Measurements from ENCODE around the gene TECPR1. TPM values are rescaled to one million over a fixed set of nuclear protein-coding genes. Genes with fewer than 3 reads are reported as not detected.

The TECPR1 gene
- total RNA-seq, 2 donors from 2014 or later, result 31.4 to 62.7 TPM

- Histone ChIP-seq H3K27ac (no peak overlapping the region), H3K4me3 (no peak overlapping the region), H3K27me3 (replicated peaks; ENCODE audit: insufficient read depth) (no peaks in the 10 kb centered on the region), H3K9me3 (no peaks in the 10 kb centered on the region), H3K4me1 (replicated peaks) (no peaks in the 10 kb centered on the region), H3K36me3 (no peaks in the 10 kb centered on the region)
- DNase-seq (ENCODE audit: low spot score), result no peak
- WGBS, result 97% methylated on average over 4 of the region's 4 CpGs
- intact Hi-C loops (cut with DNase I), result no loop called here
- TF ChIP-seq POLR2AphosphoS5 (IDR thresholded peaks at IDR 0.05) (no peak), POLR2A (IDR thresholded peaks at IDR 0.05) (no peak), CTCF (IDR thresholded peaks at IDR 0.05) (no peak)
Measured at GRCh38 chr7:98238076-98238475, 14.0 kb downstream of the TECPR1 start.

- intact Hi-C loops (cut with DNase I), result no loop called here
- H3K4me1 ChIP-seq (replicated peaks), result no peaks in the 10 kb centered on the region
- WGBS, result 91% methylated on average over 25 of the region's 25 CpGs
- no peak for TF ChIP-seq POLR2AphosphoS5 (IDR thresholded peaks at IDR 0.05)
- no peak for TF ChIP-seq CTCF (IDR thresholded peaks at IDR 0.05)
- TF ChIP-seq POLR2A (IDR thresholded peaks at IDR 0.05), result no peak
- H3K36me3 ChIP-seq, result no peaks in the 10 kb centered on the region
- no peak overlapping the region for H3K27ac ChIP-seq
- no peak for DNase-seq (ENCODE audit: low spot score)
- no peaks in the 10 kb centered on the region for H3K27me3 ChIP-seq (replicated peaks; ENCODE audit: insufficient read depth)
- H3K9me3 ChIP-seq, result no peaks in the 10 kb centered on the region
- no peak overlapping the region for H3K4me3 ChIP-seq
Measured at GRCh38 chr7:98236355-98237185, 15.5 kb downstream of the TECPR1 start.

- no peak for TF ChIP-seq POLR2A (IDR thresholded peaks at IDR 0.05)
- TF ChIP-seq CTCF (IDR thresholded peaks at IDR 0.05), result no peak
- TF ChIP-seq POLR2AphosphoS5 (IDR thresholded peaks at IDR 0.05), result no peak
- Histone ChIP-seq H3K36me3 (no peaks in the 10 kb centered on the region), H3K4me3 (no peak overlapping the region), H3K27me3 (replicated peaks; ENCODE audit: insufficient read depth) (no peaks in the 10 kb centered on the region), H3K4me1 (replicated peaks) (no peaks in the 10 kb centered on the region), H3K9me3 (no peaks in the 10 kb centered on the region), H3K27ac (no peak overlapping the region)
- intact Hi-C loops (cut with DNase I), result no loop called here
- 89% methylated on average over 11 of the region's 11 CpGs for WGBS
- DNase-seq (ENCODE audit: low spot score), result no peak
Measured at GRCh38 chr7:98235901-98236300, 16.1 kb downstream of the TECPR1 start.

GRCh38 chr7:98234429-98235147 lies 17.4 kb downstream of the TECPR1 start:
- H3K27ac ChIP-seq, result no peak overlapping the region
- TF ChIP-seq CTCF (IDR thresholded peaks at IDR 0.05) (no peak), POLR2AphosphoS5 (IDR thresholded peaks at IDR 0.05) (no peak), POLR2A (IDR thresholded peaks at IDR 0.05) (no peak)
- H3K4me3 ChIP-seq, result no peak overlapping the region
- DNase-seq (ENCODE audit: low spot score), result no peak
- no peaks in the 10 kb centered on the region for H3K9me3 ChIP-seq
- intact Hi-C loops (cut with DNase I), result no loop called here
- 95% methylated on average over 10 of the region's 10 CpGs for WGBS
- no peaks in the 10 kb centered on the region for H3K27me3 ChIP-seq (replicated peaks; ENCODE audit: insufficient read depth)
- H3K36me3 ChIP-seq, result no peaks in the 10 kb centered on the region
- H3K4me1 ChIP-seq (replicated peaks), result no peaks in the 10 kb centered on the region
